Measurements from ENCODE around the gene NFIA. TPM values are rescaled to one million over a fixed set of nuclear protein-coding genes. Genes with fewer than 3 reads are reported as not detected.

Gene NFIA
- polyA plus RNA-seq, 1 donor, result 22.8 TPM

- DNase-seq (ENCODE audit: low read depth), result no peak
Observed at GRCh38 chr1:61487801-61488200, 405.4 kb downstream of the NFIA start.

- no peak for DNase-seq (ENCODE audit: low read depth)
Observed at GRCh38 chr1:61490924-61491323, 408.6 kb downstream of the NFIA start.

GRCh38 chr1:61491497-61491896 lies 409.1 kb downstream of the NFIA start:
- DNase-seq (ENCODE audit: low read depth), result no peak

GRCh38 chr1:61494000-61494399 lies 411.6 kb downstream of the NFIA start:
- DNase-seq (ENCODE audit: low read depth), result no peak

- DNase-seq (ENCODE audit: low read depth), result no peak
Observed at GRCh38 chr1:61496501-61496900, 414.1 kb downstream of the NFIA start.

- DNase-seq (ENCODE audit: low read depth), result no peak
Observed at GRCh38 chr1:61497013-61497412, 414.7 kb downstream of the NFIA start.

- no peak for DNase-seq (ENCODE audit: low read depth)
Observed at GRCh38 chr1:61498342-61498741, 416.0 kb downstream of the NFIA start.

- no peak for DNase-seq (ENCODE audit: low read depth)
Observed at GRCh38 chr1:61501971-61502916, 419.9 kb downstream of the NFIA start.

GRCh38 chr1:61504305-61504704 lies 421.9 kb downstream of the NFIA start:
- no peak for DNase-seq (ENCODE audit: low read depth)

GRCh38 chr1:61504852-61505390 lies 422.6 kb downstream of the NFIA start:
- no peak for DNase-seq (ENCODE audit: low read depth)

- no peak for DNase-seq (ENCODE audit: low read depth)
Observed at GRCh38 chr1:61506236-61506635, 423.9 kb downstream of the NFIA start.

- no peak for DNase-seq (ENCODE audit: low read depth)
Observed at GRCh38 chr1:61506944-61507500, 424.7 kb downstream of the NFIA start.

All from forelimb muscle (tissue), 1 donor.